ENCODE results near the gene FKRP. TPM values are rescaled to one million over a fixed set of nuclear protein-coding genes. Genes with fewer than 3 reads are reported as not detected.
A peak's percentile ranks its signal among the peaks of the same experiment; 100 is the strongest.
"Not testable (repeated sequence)": the region's sequence is repeated elsewhere in the genome, so short reads cannot be mapped to it uniquely, and the experiment has no call there.

FKRP gene
- total RNA-seq, 1 donor from 2014 or later = 35.5 TPM

GRCh38 chr19:46784262-46785053 lies 38.6 kb downstream of the FKRP start:
- DNase-seq (ENCODE audit: extremely low read depth, low read depth, low spot score) = no peak

GRCh38 chr19:46785054-46785979 lies 39.5 kb downstream of the FKRP start:
- no peak for DNase-seq (ENCODE audit: extremely low read depth, low read depth, low spot score)

GRCh38 chr19:46785980-46786235 lies 40.1 kb downstream of the FKRP start:
- no peak for DNase-seq (ENCODE audit: extremely low read depth, low read depth, low spot score)

- DNase-seq (ENCODE audit: extremely low read depth, low read depth, low spot score) = no peak
Observed at GRCh38 chr19:46786236-46787039, 40.6 kb downstream of the FKRP start.

GRCh38 chr19:46787040-46787330 lies 41.1 kb downstream of the FKRP start:
- no peak for DNase-seq (ENCODE audit: extremely low read depth, low read depth, low spot score)

- no peak for DNase-seq (ENCODE audit: extremely low read depth, low read depth, low spot score)
Observed at GRCh38 chr19:46787331-46788261, 41.7 kb downstream of the FKRP start.

GRCh38 chr19:46788262-46788967 lies 42.6 kb downstream of the FKRP start, which contains the start of gene SLC1A5:
TSS of gene SLC1A5 (minus strand) at chr19:46788594. CDS start at chr19:46787965, 629 bp downstream.
- DNase-seq (ENCODE audit: extremely low read depth, low read depth, low spot score) = peak; percentile 48

GRCh38 chr19:46788968-46789338 lies 43.1 kb downstream of the FKRP start:
- DNase-seq (ENCODE audit: extremely low read depth, low read depth, low spot score) = no peak

- DNase-seq (ENCODE audit: extremely low read depth, low read depth, low spot score) = no peak
Observed at GRCh38 chr19:46789371-46789770, 43.5 kb downstream of the FKRP start.

GRCh38 chr19:46791944-46792343 lies 46.1 kb downstream of the FKRP start:
- DNase-seq (ENCODE audit: extremely low read depth, low read depth, low spot score) = no peak

- no peak for DNase-seq (ENCODE audit: extremely low read depth, low read depth, low spot score)
Observed at GRCh38 chr19:46797881-46798280, 52.0 kb downstream of the FKRP start.

- DNase-seq (ENCODE audit: extremely low read depth, low read depth, low spot score) = no peak
Observed at GRCh38 chr19:46798713-46799112, 52.9 kb downstream of the FKRP start.

- no peak for DNase-seq (ENCODE audit: extremely low read depth, low read depth, low spot score)
Observed at GRCh38 chr19:46802152-46802551, 56.3 kb downstream of the FKRP start.

GRCh38 chr19:46803555-46803954 lies 57.7 kb downstream of the FKRP start:
- DNase-seq (ENCODE audit: extremely low read depth, low read depth, low spot score) = no peak

GRCh38 chr19:46804432-46804831 lies 58.6 kb downstream of the FKRP start:
- not testable (repeated sequence) for DNase-seq (ENCODE audit: extremely low read depth, low read depth, low spot score)

GRCh38 chr19:46806656-46807055 lies 60.8 kb downstream of the FKRP start:
- DNase-seq (ENCODE audit: extremely low read depth, low read depth, low spot score) = no peak

Data from glomerular endothelial cell (primary cell).